K562 (cell line): ENCODE results near the gene C6orf163. TPM values are rescaled to one million over a fixed set of nuclear protein-coding genes. Genes with fewer than 3 reads are reported as not detected.

Source experiments
- ATF7 ChIP-seq: fragments of 450-650 bp; IDR thresholded peaks from 2 replicates; pipeline ENCODE4 v1.7.1; 2014; ENCODE audit warnings: mild to moderate bottlenecking, moderate library complexity
- BHLHE40 ChIP-seq: IDR thresholded peaks from 2 replicates; pipeline ENCODE4 v1.6.1; 2011; ENCODE audit warnings: low read length, improper control_type of control experiment
- EP300 ChIP-seq: IDR thresholded peaks from 2 replicates; pipeline ENCODE4 v1.6.1; 2012; ENCODE audit warnings: low read length, improper control_type of control experiment
- ERF ChIP-seq: fragments of 450-650 bp; formaldehyde crosslinking; IDR thresholded peaks from 2 replicates; pipeline ENCODE4 v1.4.0; 2020; ENCODE audit warnings: mild to moderate bottlenecking, mixed read lengths
- HCFC1 ChIP-seq: IDR thresholded peaks from 2 replicates; pipeline ENCODE4 v1.6.1; 2012; ENCODE audit warnings: low read depth, low read length, improper control_type of control experiment
- ILK ChIP-seq: fragments of 450-650 bp; IDR thresholded peaks from 2 replicates; pipeline ENCODE4 v1.6.1; 2016; ENCODE audit warnings: missing genetic modification characterization, low read depth, mild to moderate bottlenecking, missing compliant biosample characterization, moderate library complexity, borderline replicate concordance
- KLF16 ChIP-seq: IDR thresholded peaks from 2 replicates; pipeline ENCODE4 v1.6.1; 2016; ENCODE audit warnings: antibody characterized with exemption
- L3MBTL2 ChIP-seq: fragments of 450-650 bp; IDR thresholded peaks from 2 replicates; pipeline ENCODE4 v1.6.1; 2016; ENCODE audit warnings: mild to moderate bottlenecking, moderate library complexity
- MAZ ChIP-seq, 2 experiments: fragments of 450-650 bp in 1 of 2; sonication (generic) in 1 of 2; formaldehyde crosslinking; IDR thresholded peaks in 1 of 2; conservative IDR thresholded peaks in 1 of 2; 2 replicates each; pipeline versions ENCODE4 v1.4.0 to v1.5.0; 2020; ENCODE audit warnings: mild to moderate bottlenecking in 1 of 2, missing genetic modification reagents in 1 of 2
- MCM5 ChIP-seq: fragments of 450-650 bp; IDR thresholded peaks from 2 replicates; pipeline ENCODE4 v1.6.1; 2016; ENCODE audit warnings: low read depth
- MTA3 ChIP-seq: fragments of 450-650 bp; formaldehyde crosslinking; IDR thresholded peaks from 2 replicates; pipeline ENCODE4 v1.6.1; 2017; ENCODE audit warnings: mild to moderate bottlenecking, borderline replicate concordance
- PML ChIP-seq: IDR thresholded peaks from 2 replicates; pipeline ENCODE4 v1.6.1; 2012; ENCODE audit warnings: low read length, inconsistent platforms
- POLR2H ChIP-seq: IDR thresholded peaks from 2 replicates; pipeline ENCODE4 v1.6.1; 2016; ENCODE audit warnings: missing genetic modification characterization, low read depth, mild to moderate bottlenecking, control low read depth, missing compliant biosample characterization, moderate library complexity
- RBFOX2 ChIP-seq: fragments of 200-400 bp; formaldehyde crosslinking; IDR thresholded peaks from 2 replicates; pipeline ENCODE4 v1.6.1; 2017; ENCODE audit warnings: low read depth, mild to moderate bottlenecking, low read length, moderate library complexity
- SMARCA4 ChIP-seq: fragments of 450-650 bp; IDR thresholded peaks from 2 replicates; pipeline ENCODE4 v1.6.1; 2016
- SP1 ChIP-seq: sonication (generic); formaldehyde crosslinking; IDR thresholded peaks from 2 replicates; pipeline ENCODE4 v1.8.1; 2022; ENCODE audit warnings: mild to moderate bottlenecking, missing genetic modification reagents
- TCF3 ChIP-seq: sonication (generic); formaldehyde crosslinking; IDR thresholded peaks from 2 replicates; pipeline ENCODE4 v1.4.0; 2020; ENCODE audit warnings: mild to moderate bottlenecking, missing genetic modification reagents
- ZNF24 ChIP-seq: fragments of 450-650 bp; IDR thresholded peaks from 2 replicates; pipeline ENCODE4 v1.6.1; 2016
- polyA plus RNA-seq, 8 experiments: library from polyadenylated mRNA; depleted of rRNA in 4 of 8; stranded (reverse) in 5 of 8; unstranded in 3 of 8; fragments of >200 nt; fragmentation: Nextera tagmentation in 2 of 8; fragmentation: Illumina TruSeq in 1 of 8; extraction: Ambion mirVana in 2 of 8; extraction: Trizol in 1 of 8; gene quantifications; 2 replicates each; pipeline versions ENCODE4 v1.2.1 to v1.2.3, GENCODE V29; 2011 to 2014; ENCODE audit warnings: inconsistent platforms in 1 of 8, missing spikeins in 1 of 8
- total RNA-seq, 7 experiments: library from RNA; depleted of rRNA in 6 of 7; stranded (reverse); fragments of >200 nt in 6 of 7; fragmentation: Illumina TruSeq in 2 of 7; extraction: Trizol in 2 of 7; gene quantifications; 2 replicates each; pipeline versions ENCODE4 v1.2.1 to v1.2.3, GENCODE V29; 2011 to 2021; ENCODE audit warnings: low replicate concordance in 1 of 7
- TF ChIP-seq, protein P1 (sequence below): sonication (generic); formaldehyde crosslinking; IDR thresholded peaks from 2 replicates; pipeline ENCODE4 v1.8.0; 2022; ENCODE audit warnings: mild to moderate bottlenecking, missing genetic modification reagents
- TF ChIP-seq, protein P2 (sequence below): sonication (generic); formaldehyde crosslinking; IDR thresholded peaks from 2 replicates; pipeline ENCODE4 v1.8.1; 2023; ENCODE audit warnings: mild to moderate bottlenecking, missing genetic modification reagents
- TF ChIP-seq, protein P3 (sequence below): fragments of 450-650 bp; IDR thresholded peaks from 2 replicates; pipeline ENCODE4 v1.6.1; 2014; ENCODE audit warnings: low read depth, mild to moderate bottlenecking, moderate library complexity, borderline replicate concordance

C6orf163 gene
- total and polyA plus RNA-seq, 9 of the 15 experiments (the other 6 are each of a cell fraction or from before 2014, with no cell fraction given), result 0.67 to 4.7 (median 1.5) TPM

DNA sequence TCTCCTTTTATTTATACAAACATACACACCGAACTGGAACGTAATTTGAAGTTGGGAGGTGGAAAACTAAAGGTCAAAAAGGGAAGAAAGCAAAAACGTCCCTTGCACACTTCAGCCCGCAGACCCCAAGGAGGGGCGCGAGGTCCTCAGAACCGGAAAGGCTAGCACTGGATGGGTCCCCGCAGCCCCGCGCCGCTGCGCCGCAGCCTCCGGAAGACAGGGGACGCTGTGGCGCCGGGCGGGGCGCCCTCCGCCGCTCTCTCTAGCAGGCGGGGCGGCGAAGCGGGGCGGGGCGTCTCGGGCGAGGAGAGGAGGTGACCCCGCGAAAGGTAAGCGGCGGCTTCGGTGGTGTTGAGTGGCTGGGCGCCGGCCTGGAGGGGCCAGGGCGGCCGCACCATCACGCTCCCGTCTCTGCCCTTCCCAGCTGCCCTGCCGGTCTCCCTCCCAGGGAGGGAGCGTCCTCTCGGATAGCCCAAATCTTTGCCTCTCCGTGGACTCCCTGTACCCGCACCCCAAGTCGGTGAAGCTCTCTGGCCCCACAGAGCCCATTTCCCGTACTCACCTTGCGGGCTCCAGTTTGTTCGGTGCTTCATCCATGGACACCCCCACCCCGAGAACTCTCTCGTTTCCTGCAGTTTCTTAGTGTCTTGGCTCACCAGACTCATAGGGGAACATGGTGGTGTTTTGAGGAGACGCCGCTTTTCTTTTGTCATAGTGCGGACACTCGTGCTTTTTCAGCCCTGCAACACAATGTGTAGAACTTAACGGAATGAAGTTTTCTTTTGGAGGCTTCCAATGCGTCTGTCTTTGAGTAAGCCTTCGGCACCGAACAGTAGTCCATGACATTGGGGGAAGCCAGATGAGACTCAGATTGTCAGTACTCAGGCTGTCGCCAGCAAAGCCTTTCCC is 22.1 kb upstream of the C6orf163 start, which contains the start of gene SMIM8 (continued):
- TF ChIP-seq, protein P1, sequence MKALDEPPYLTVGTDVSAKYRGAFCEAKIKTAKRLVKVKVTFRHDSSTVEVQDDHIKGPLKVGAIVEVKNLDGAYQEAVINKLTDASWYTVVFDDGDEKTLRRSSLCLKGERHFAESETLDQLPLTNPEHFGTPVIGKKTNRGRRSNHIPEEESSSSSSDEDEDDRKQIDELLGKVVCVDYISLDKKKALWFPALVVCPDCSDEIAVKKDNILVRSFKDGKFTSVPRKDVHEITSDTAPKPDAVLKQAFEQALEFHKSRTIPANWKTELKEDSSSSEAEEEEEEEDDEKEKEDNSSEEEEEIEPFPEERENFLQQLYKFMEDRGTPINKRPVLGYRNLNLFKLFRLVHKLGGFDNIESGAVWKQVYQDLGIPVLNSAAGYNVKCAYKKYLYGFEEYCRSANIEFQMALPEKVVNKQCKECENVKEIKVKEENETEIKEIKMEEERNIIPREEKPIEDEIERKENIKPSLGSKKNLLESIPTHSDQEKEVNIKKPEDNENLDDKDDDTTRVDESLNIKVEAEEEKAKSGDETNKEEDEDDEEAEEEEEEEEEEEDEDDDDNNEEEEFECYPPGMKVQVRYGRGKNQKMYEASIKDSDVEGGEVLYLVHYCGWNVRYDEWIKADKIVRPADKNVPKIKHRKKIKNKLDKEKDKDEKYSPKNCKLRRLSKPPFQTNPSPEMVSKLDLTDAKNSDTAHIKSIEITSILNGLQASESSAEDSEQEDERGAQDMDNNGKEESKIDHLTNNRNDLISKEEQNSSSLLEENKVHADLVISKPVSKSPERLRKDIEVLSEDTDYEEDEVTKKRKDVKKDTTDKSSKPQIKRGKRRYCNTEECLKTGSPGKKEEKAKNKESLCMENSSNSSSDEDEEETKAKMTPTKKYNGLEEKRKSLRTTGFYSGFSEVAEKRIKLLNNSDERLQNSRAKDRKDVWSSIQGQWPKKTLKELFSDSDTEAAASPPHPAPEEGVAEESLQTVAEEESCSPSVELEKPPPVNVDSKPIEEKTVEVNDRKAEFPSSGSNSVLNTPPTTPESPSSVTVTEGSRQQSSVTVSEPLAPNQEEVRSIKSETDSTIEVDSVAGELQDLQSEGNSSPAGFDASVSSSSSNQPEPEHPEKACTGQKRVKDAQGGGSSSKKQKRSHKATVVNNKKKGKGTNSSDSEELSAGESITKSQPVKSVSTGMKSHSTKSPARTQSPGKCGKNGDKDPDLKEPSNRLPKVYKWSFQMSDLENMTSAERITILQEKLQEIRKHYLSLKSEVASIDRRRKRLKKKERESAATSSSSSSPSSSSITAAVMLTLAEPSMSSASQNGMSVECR, result peak; percentile 70; the same call in 1 of the 2 replicates
- TF ChIP-seq ZNF24 (0 out of 2 replicates have a peak, but pooled peaks have one; percentile 41), EP300 (peak; percentile 34; the same call in 1 of the 2 replicates), BHLHE40 (peak; percentile 55; the same call in 1 of the 2 replicates), L3MBTL2 (peak; percentile 40), HCFC1 (peak; percentile 72), ERF (no peak), MTA3 (peak; percentile 43; the same call in 1 of the 2 replicates), MCM5 (no peak), TCF3 (peak; percentile 10; the same call in 1 of the 2 replicates), KLF16 (peak; percentile 46; the same call in 1 of the 2 replicates), RBFOX2 (peak; percentile 89), ATF7 (peak; percentile 61), SP1 (peak; percentile 90), SMARCA4 (no peak), MAZ (CRISPR knock-in tag; conservative IDR thresholded peaks at IDR 0.05 in 1 of 2, IDR thresholded peaks at IDR 0.05 in 1 of 2) (peak; percentile 97 to 99), ILK (tag) (no peak), PML (peak; percentile 76; the same call in 1 of the 2 replicates), POLR2H (peak; percentile 74)
- TF ChIP-seq, protein P2, sequence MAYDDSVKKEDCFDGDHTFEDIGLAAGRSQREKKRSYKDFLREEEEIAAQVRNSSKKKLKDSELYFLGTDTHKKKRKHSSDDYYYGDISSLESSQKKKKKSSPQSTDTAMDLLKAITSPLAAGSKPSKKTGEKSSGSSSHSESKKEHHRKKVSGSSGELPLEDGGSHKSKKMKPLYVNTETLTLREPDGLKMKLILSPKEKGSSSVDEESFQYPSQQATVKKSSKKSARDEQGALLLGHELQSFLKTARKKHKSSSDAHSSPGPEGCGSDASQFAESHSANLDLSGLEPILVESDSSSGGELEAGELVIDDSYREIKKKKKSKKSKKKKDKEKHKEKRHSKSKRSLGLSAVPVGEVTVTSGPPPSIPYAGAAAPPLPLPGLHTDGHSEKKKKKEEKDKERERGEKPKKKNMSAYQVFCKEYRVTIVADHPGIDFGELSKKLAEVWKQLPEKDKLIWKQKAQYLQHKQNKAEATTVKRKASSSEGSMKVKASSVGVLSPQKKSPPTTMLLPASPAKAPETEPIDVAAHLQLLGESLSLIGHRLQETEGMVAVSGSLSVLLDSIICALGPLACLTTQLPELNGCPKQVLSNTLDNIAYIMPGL (CRISPR knock-in tag), result peak; percentile 73
- TF ChIP-seq, protein P3, sequence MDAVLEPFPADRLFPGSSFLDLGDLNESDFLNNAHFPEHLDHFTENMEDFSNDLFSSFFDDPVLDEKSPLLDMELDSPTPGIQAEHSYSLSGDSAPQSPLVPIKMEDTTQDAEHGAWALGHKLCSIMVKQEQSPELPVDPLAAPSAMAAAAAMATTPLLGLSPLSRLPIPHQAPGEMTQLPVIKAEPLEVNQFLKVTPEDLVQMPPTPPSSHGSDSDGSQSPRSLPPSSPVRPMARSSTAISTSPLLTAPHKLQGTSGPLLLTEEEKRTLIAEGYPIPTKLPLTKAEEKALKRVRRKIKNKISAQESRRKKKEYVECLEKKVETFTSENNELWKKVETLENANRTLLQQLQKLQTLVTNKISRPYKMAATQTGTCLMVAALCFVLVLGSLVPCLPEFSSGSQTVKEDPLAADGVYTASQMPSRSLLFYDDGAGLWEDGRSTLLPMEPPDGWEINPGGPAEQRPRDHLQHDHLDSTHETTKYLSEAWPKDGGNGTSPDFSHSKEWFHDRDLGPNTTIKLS, result 0 out of 2 replicates have a peak, but pooled peaks have one; percentile 16
